ENCODE results near the gene ALDH6A1.

Gene ALDH6A1

GRCh38 chr14:74062809-74063150 lies 21.5 kb downstream of the ALDH6A1 start (continued):
- TF ChIP-seq ZNF26 (tag by site-specific recombination; IDR thresholded peaks at IDR 0.05) (no peak), ZNF423 (tag by site-specific recombination; IDR thresholded peaks at IDR 0.05) (no peak), ZFP41 (tag by site-specific recombination; IDR thresholded peaks at IDR 0.05; ENCODE audit: borderline replicate concordance) (no peak), EGR2 (tag by site-specific recombination; IDR thresholded peaks at IDR 0.05; ENCODE audit: low read depth) (no peak), PRDM4 (tag by site-specific recombination; IDR thresholded peaks at IDR 0.05) (no peak), BCL11B (tag by site-specific recombination; IDR thresholded peaks at IDR 0.05; ENCODE audit: low read depth) (no peak), ZNF548 (tag by site-specific recombination; IDR thresholded peaks at IDR 0.05) (no peak), SALL2 (tag by site-specific recombination; IDR thresholded peaks at IDR 0.05; ENCODE audit: borderline replicate concordance) (no peak), ZNF785 (tag by site-specific recombination; IDR thresholded peaks at IDR 0.05) (no peak), ZIC2 (tag by site-specific recombination; IDR thresholded peaks at IDR 0.05) (no peak), GLIS1 (tag by site-specific recombination; IDR thresholded peaks at IDR 0.05) (no peak)

- ChIA-PET CTCF (interaction anchor here (0.7 to 1.3 kb wide), 2 partner anchors 11 to 13 kb away, joined by 3 read pairs; no protein-coding TSS in a partner anchor), POLR2A (no interaction called here)
- no peaks in the 10 kb centered on the region for H3K9me3 ChIP-seq (ENCODE audit: control insufficient read depth, insufficient read depth, low read depth, low read length)
- H3K4me3 ChIP-seq (ENCODE audit: low read depth, low read length) = no peak overlapping the region
- TF ChIP-seq GLIS1 (tag by site-specific recombination; IDR thresholded peaks at IDR 0.05) (no peak), ZNF214 (tag by site-specific recombination; IDR thresholded peaks at IDR 0.05; ENCODE audit: borderline replicate concordance) (no peak), ZNF510 (tag by site-specific recombination; IDR thresholded peaks at IDR 0.05; ENCODE audit: insufficient replicate concordance) (no peak), ZNF416 (tag by site-specific recombination; IDR thresholded peaks at IDR 0.05) (no peak), ZIC2 (tag by site-specific recombination; IDR thresholded peaks at IDR 0.05) (no peak), ZNF394 (tag by site-specific recombination; IDR thresholded peaks at IDR 0.05; ENCODE audit: borderline replicate concordance) (no peak)
- no peaks in the 10 kb centered on the region for H3K4me1 ChIP-seq (ENCODE audit: control insufficient read depth, insufficient read depth, low read length)
- H3K36me3 ChIP-seq (ENCODE audit: control insufficient read depth in 2 of 2, insufficient read depth in 1 of 2, low read length in 2 of 2) = no peaks in the 10 kb centered on the region; a peak in 2 of 3 replicates
- no peak overlapping the region for H3K27ac ChIP-seq (ENCODE audit: extremely low read depth, low read depth, low read length)
These were observed 34.3 kb downstream of the ALDH6A1 start for GRCh38 chr14:74049876-74050495.

- H3K27ac ChIP-seq (ENCODE audit: extremely low read depth, low read depth, low read length) = no peak overlapping the region
- ChIA-PET POLR2A (no interaction called here), CTCF (interaction anchor here (0.5 kb wide), 1 partner anchor 97 kb away, joined by 7 read pairs; no protein-coding TSS in a partner anchor)
- no peaks in the 10 kb centered on the region; a peak in 1 of 3 replicates for H3K36me3 ChIP-seq (ENCODE audit: control insufficient read depth in 2 of 2, insufficient read depth in 1 of 2, low read length in 2 of 2)
- no peaks in the 10 kb centered on the region for H3K4me1 ChIP-seq (ENCODE audit: control insufficient read depth, insufficient read depth, low read length)
- TF ChIP-seq ZNF548 (tag by site-specific recombination; IDR thresholded peaks at IDR 0.05) (no peak), ZNF449 (tag by site-specific recombination; IDR thresholded peaks at IDR 0.05) (no peak), ZNF610 (tag by site-specific recombination; IDR thresholded peaks at IDR 0.05; ENCODE audit: borderline replicate concordance) (no peak), ZNF843 (tag by site-specific recombination; IDR thresholded peaks at IDR 0.05) (no peak), WT1 (tag by site-specific recombination; IDR thresholded peaks at IDR 0.05) (no peak)
- no peak overlapping the region for H3K4me3 ChIP-seq (ENCODE audit: low read depth, low read length)
- H3K9me3 ChIP-seq (ENCODE audit: control insufficient read depth, insufficient read depth, low read depth, low read length) = no peaks in the 10 kb centered on the region
These were observed 36.0 kb downstream of the ALDH6A1 start for GRCh38 chr14:74048281-74048680.

Data from HEK293 (cell line).